ENCODE results near the gene ZG16.

The ZG16 gene

GRCh38 chr16:29809850-29810698 lies 32.0 kb downstream of the ZG16 start:
- DNase-seq (ENCODE audit: low spot score) = no peak

GRCh38 chr16:29810699-29811169 lies 32.7 kb downstream of the ZG16 start:
- peak; percentile 62 for DNase-seq (ENCODE audit: low spot score)

- peak; percentile 96 for DNase-seq (ENCODE audit: low spot score)
Observed at GRCh38 chr16:29811170-29811895, 33.3 kb downstream of the ZG16 start.

- peak; percentile 88 for DNase-seq (ENCODE audit: low spot score)
Observed at GRCh38 chr16:29811896-29812665, 34.0 kb downstream of the ZG16 start, which contains the start of gene PRRT2. PRRT2 (plus strand) TSS chr16:29812193; CDS start chr16:29813055, 862 bp downstream.

- DNase-seq (ENCODE audit: low spot score) = no peak
Observed at GRCh38 chr16:29812754-29813643, 34.9 kb downstream of the ZG16 start.

- DNase-seq (ENCODE audit: low spot score) = peak; percentile 60
Observed at GRCh38 chr16:29813644-29814562, 35.8 kb downstream of the ZG16 start.

- no peak for DNase-seq (ENCODE audit: low spot score)
Observed at GRCh38 chr16:29814592-29814991, 36.5 kb downstream of the ZG16 start.

- DNase-seq (ENCODE audit: low spot score) = peak; percentile 61
Observed at GRCh38 chr16:29815032-29815721, 37.1 kb downstream of the ZG16 start.

GRCh38 chr16:29815793-29816693 lies 38.0 kb downstream of the ZG16 start, which contains the start of gene PAGR1:
PAGR1 (plus strand) TSS chr16:29816152; CDS start chr16:29816526, 374 bp downstream.
- peak; percentile 98 for DNase-seq (ENCODE audit: low spot score)

- DNase-seq (ENCODE audit: low spot score) = no peak
Observed at GRCh38 chr16:29816694-29817441, 38.8 kb downstream of the ZG16 start.

- DNase-seq (ENCODE audit: low spot score) = no peak
Observed at GRCh38 chr16:29818082-29818481, 40.0 kb downstream of the ZG16 start.

GRCh38 chr16:29819506-29819905 lies 41.5 kb downstream of the ZG16 start:
- no peak for DNase-seq (ENCODE audit: low spot score)

- no peak for DNase-seq (ENCODE audit: low spot score)
Observed at GRCh38 chr16:29820271-29820701, 42.2 kb downstream of the ZG16 start, which contains the start of gene MVP. MVP (plus strand) TSS chr16:29820462; CDS start chr16:29830550, 10,088 bp downstream.

GRCh38 chr16:29820730-29821642 lies 42.9 kb downstream of the ZG16 start:
- DNase-seq (ENCODE audit: low spot score) = no peak

- DNase-seq (ENCODE audit: low spot score) = no peak
Observed at GRCh38 chr16:29821643-29822115, 43.6 kb downstream of the ZG16 start.

GRCh38 chr16:29824589-29825144 lies 46.6 kb downstream of the ZG16 start:
- no peak for DNase-seq (ENCODE audit: low spot score)

All from ecto neural progenitor cell (in vitro differentiated cells).